OCI-LY7 (cell line): Measurements from ENCODE around the gene DBN1. TPM values are rescaled to one million over a fixed set of nuclear protein-coding genes. Genes with fewer than 3 reads are reported as not detected.

Experiments
- BruUV-seq: library from RNA; stranded (reverse); fragments of 400-500 nt; replicated peaks from 2 replicates; lab custom pipeline; 2021; lab: Mats Ljungman, UMichigan
- CTCF ChIA-PET: fragments of 300-600 bp; sonication (Branson Sonifier 250); formaldehyde crosslinking; loops from one replicate; lab custom pipeline; 2022; ENCODE audit warnings: antibody characterized with exemption; ENCODE audit not compliant: unreplicated experiment; lab: Charles Lee
- POLR2A ChIA-PET: fragments of 300-600 bp; sonication (Branson Sonifier 250); formaldehyde crosslinking; loops from one replicate; lab custom pipeline; 2022; ENCODE audit warnings: antibody characterized with exemption; lab: Charles Lee
- DNase-seq: peaks from one replicate; pipeline ENCODE4 v3.0.0-alpha.2; 2015; ENCODE audit warnings: low spot score
- H2AFZ ChIP-seq: fragments of 200-600 bp; sonication (generic), shearing (Covaris generic); 2 replicates; pipeline ENCODE4 v1.6.1; 2014; ENCODE audit warnings: mild to moderate bottlenecking, antibody characterized with exemption, low read length, moderate library complexity
- H3K27ac ChIP-seq: fragments of 200-600 bp; sonication (generic); 2 replicates; pipeline ENCODE4 v1.5.1; 2014; ENCODE audit warnings: mixed run types, low read depth, mild to moderate bottlenecking, moderate library complexity, low read length, inconsistent platforms; ENCODE audit not compliant: poor library complexity, severe bottlenecking
- H3K36me3 ChIP-seq: fragments of 200-600 bp; sonication (generic); 2 replicates; pipeline ENCODE4 v1.6.1; 2014; ENCODE audit warnings: mild to moderate bottlenecking, antibody characterized with exemption, low read length, moderate library complexity, mixed read lengths; ENCODE audit not compliant: insufficient read depth
- H3K4me1 ChIP-seq: fragments of 200-600 bp; sonication (generic); 2 replicates; pipeline ENCODE4 v1.5.1; 2014; ENCODE audit warnings: mild to moderate bottlenecking, low read length; ENCODE audit not compliant: insufficient read depth, poor library complexity, severe bottlenecking
- H3K4me2 ChIP-seq: fragments of 200-600 bp; sonication (generic); 2 replicates; pipeline ENCODE4 v1.6.1; 2014; ENCODE audit warnings: mild to moderate bottlenecking, low read length
- H3K4me3 ChIP-seq: fragments of 200-600 bp; sonication (generic); 2 replicates; pipeline ENCODE4 v1.5.1; 2014; ENCODE audit warnings: mild to moderate bottlenecking, low read depth, low read length; ENCODE audit not compliant: poor library complexity, severe bottlenecking
- H3K79me2 ChIP-seq: fragments of 200-600 bp; sonication (generic); 2 replicates; pipeline ENCODE4 v1.6.1; 2016; ENCODE audit warnings: low read depth, mild to moderate bottlenecking, low read length, moderate library complexity, mixed read lengths; ENCODE audit not compliant: insufficient read depth
- H3K9me2 ChIP-seq: fragments of 200-600 bp; sonication (generic); 2 replicates; pipeline ENCODE4 v1.6.1; 2016; ENCODE audit warnings: mild to moderate bottlenecking, low read length, mixed read lengths; ENCODE audit not compliant: insufficient read depth
- H3K9me3 ChIP-seq: fragments of 200-600 bp; sonication (generic); 2 replicates; pipeline ENCODE4 v1.6.1; 2014; ENCODE audit warnings: mild to moderate bottlenecking, mixed run types, low read length, mixed read lengths
- H4K20me1 ChIP-seq: fragments of 200-600 bp; sonication (generic); 2 replicates; pipeline ENCODE4 v1.6.1; 2014; ENCODE audit warnings: mild to moderate bottlenecking, antibody characterized with exemption, low read length, moderate library complexity, mixed read lengths; ENCODE audit not compliant: insufficient read depth
- CTCF ChIP-seq: fragments of 200-600 bp; sonication (generic); conservative IDR thresholded peaks from 2 replicates; pipeline ENCODE4 v1.5.1; 2014; ENCODE audit warnings: mild to moderate bottlenecking, antibody characterized with exemption, low read length, moderate library complexity, mixed read lengths
- EZH2phosphoT487 ChIP-seq: fragments of 200-600 bp; sonication (generic); IDR thresholded peaks from 2 replicates; pipeline ENCODE4 v1.6.1; 2018; ENCODE audit warnings: low read depth, borderline replicate concordance, mild to moderate bottlenecking, mixed run types, antibody characterized with exemption, low read length, moderate library complexity, mixed read lengths
- intact Hi-C: fragments of 100-400 bp; cut with micrococcal nuclease; formaldehyde crosslinking; loops from one replicate; pipeline ENCODE4 v1.10.0; 2022; ENCODE audit not compliant: unreplicated experiment
- total RNA-seq, 2 experiments: library from RNA; depleted of rRNA in 1 of 2; stranded (reverse); fragments of >200 nt in 1 of 2; shearing (Covaris generic) in 1 of 2; gene quantifications; 2 replicates each; pipeline ENCODE4 v1.2.3, GENCODE V29; 2014 to 2022

Gene DBN1
- total RNA-seq, 2 experiments from 2014 or later = 11.7 to 22.0 TPM

GRCh38 chr5:177465044-177465443 lies 8.4 kb downstream of the DBN1 start:
- no peaks in the 10 kb centered on the region for H3K36me3 ChIP-seq
- H3K9me2 ChIP-seq = no peaks in the 10 kb centered on the region
- intact Hi-C loops = no loop called here
- DNase-seq = no peak
- POLR2A ChIA-PET = no interaction called here
- H2AFZ ChIP-seq = no peak overlapping the region
- H3K79me2 ChIP-seq = no peaks in the 10 kb centered on the region
- H3K4me3 ChIP-seq = no peak overlapping the region
- H3K4me2 ChIP-seq = no peak overlapping the region
- no peaks in the 10 kb centered on the region for H3K9me3 ChIP-seq
- no peak for TF ChIP-seq CTCF
- TF ChIP-seq EZH2phosphoT487 = no peak
- no peak overlapping the region for H3K27ac ChIP-seq
- no peaks in the 10 kb centered on the region for H3K4me1 ChIP-seq
- BruUV-seq = no TSS peak
- H4K20me1 ChIP-seq = no peaks in the 10 kb centered on the region
- CTCF ChIA-PET = no interaction called here

GRCh38 chr5:177462021-177462670 lies 11.3 kb downstream of the DBN1 start:
- ChIA-PET CTCF (no interaction called here), POLR2A (no interaction called here)
- Histone ChIP-seq H3K9me2 (no peaks in the 10 kb centered on the region), H3K36me3 (no peaks in the 10 kb centered on the region), H3K4me1 (peaks cover 3% of the 10 kb centered on the region), H4K20me1 (no peaks in the 10 kb centered on the region), H3K9me3 (no peaks in the 10 kb centered on the region), H3K4me3 (no peak overlapping the region), H3K79me2 (no peaks in the 10 kb centered on the region), H3K27ac (no peak overlapping the region), H2AFZ (no peak overlapping the region), H3K4me2 (no peak overlapping the region)
- TF ChIP-seq CTCF (no peak), EZH2phosphoT487 (no peak)
- no peak for DNase-seq
- intact Hi-C loops = no loop called here
- no TSS peak for BruUV-seq
